CD4-positive, alpha-beta T cell treated with Interleukin-17A for 4 hours (primary cell): ENCODE results near the gene BACH1.

Experiments used
- DNase-seq: peaks from one replicate; pipeline ENCODE4 v3.0.0-alpha.2; 2020; ENCODE audit warnings: mixed read lengths

BACH1 gene

DNA sequence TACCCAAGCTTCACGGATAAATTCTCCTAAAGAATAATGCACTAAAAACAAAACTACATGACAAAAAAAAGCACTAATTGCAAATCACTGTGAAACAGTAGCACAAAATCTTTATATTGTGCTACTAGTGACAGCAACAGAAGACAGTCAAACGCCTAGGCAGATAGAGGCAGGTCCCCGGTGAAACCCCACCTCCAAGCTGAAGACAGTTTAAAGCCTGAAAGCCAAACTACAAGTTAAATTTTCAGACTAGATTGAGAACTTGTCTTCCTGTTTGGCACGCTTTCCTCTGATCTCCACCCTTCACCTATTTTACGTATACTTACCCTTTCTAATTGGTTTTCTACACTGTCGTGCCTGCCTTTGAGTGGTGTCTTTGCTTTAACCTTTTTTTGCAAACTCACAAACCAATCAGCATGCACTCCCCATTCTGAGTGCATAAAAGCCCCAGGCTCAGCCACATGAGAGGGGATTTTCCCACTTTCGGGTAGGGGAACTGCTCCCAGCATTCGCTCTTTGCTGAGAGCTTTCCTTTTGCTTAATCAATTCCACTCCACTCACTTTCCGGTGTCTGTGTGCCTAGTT, 3.6 kb upstream of the BACH1 start:
- DNase-seq: peak; percentile 57

DNA sequence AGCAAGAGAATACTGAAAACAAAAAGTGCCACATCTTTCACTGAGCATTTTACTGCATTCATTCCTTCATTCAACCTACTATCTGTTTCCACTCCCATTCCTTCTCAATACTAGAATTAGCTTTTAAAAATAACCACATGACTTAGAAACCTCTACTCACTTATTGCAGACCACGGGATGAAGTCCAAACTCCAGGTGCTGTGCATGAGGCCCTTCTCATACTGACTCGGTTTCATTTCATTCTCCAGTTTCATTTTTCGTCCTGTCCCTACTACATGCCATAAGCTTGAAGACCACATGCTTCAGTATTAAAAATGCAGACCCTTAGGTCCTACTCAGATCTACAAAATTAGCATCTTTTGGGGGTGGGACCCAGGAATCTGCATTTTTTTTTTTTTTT, 2.3 kb upstream of the BACH1 start:
- no peak for DNase-seq

DNA sequence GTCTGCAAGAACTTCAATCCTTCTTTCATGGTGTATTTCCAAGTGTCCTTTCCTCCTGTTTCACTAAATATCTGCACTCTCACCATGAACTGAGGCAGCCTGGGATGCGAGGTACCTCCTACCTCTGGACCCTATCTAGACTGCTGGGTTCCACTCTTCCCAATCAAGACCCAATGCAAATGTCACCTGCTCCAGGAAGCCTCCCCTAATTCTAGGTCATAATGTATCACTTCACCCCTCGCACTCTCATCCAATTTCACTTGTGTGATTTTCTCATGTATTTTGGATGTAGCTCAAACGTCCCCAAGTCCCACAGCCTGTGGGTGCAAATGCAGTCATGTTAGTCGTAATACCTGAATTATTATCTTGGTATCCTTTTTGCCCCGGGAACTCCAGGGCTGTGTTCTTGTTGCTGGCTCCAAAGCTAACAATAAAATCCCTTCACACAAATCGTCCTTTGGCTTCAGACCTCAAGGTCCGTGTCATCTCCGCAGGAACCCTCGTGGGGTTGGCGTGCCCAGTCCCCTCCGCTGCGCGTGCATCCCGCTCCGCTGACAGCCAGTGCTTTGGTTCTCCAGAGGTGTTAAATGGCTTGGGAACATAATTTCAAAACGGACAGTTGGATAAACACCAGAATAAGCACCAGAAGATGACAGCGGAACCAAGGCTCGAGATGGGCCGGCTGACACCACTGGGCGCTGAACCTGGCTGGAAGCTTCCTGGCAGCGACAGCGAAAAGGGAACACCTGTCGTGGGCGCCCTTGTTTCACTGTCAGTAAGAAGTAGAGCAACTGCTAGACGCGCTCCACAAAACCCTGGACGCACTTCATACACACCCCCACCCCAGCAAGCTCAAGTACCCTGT, 1.0 kb upstream of the BACH1 start:
- DNase-seq: peak; percentile 31

DNA sequence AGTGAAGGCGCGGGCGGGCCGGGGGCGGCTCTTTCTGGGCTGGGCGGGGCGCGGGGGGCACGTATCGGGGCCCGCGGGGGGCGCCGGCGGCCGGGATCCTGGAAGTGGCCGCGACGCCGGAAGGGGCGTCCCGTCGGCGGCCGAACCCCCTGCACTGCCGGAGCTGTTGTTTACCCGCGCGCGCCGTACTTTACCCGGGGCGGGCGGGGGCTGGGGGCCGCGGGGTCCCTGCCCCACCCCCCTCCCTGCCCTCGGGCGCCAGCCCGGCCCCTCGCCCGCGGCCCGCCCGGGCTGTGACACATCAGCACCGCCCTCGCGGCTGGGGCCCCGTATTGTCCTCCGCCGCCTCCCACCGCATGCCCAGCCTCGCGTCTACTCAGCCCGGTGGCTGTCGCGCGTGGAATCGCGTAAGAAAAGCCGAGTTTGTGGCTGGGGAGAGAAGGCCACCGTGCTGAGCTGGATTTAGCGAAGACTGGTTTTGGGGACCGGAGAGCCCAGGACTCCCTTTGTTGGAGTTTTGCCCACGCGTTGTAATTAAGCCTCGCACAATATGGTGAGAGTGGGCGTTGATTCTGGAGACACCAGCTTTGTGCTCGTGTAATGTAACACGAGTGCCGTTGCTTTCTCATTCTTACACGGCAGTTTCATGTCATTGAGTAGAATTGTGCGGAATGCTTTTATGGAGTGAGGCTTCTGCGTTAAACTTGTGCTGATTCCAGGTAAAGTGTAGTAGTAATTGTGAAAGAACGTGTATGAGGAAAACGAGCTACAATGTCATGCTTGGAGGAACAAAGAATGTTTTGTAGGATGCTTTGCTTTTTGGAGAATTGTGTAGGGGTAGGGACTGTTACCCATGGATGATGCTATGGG, 559 bp downstream of the BACH1 start:
- peak; percentile 79 for DNase-seq

DNA sequence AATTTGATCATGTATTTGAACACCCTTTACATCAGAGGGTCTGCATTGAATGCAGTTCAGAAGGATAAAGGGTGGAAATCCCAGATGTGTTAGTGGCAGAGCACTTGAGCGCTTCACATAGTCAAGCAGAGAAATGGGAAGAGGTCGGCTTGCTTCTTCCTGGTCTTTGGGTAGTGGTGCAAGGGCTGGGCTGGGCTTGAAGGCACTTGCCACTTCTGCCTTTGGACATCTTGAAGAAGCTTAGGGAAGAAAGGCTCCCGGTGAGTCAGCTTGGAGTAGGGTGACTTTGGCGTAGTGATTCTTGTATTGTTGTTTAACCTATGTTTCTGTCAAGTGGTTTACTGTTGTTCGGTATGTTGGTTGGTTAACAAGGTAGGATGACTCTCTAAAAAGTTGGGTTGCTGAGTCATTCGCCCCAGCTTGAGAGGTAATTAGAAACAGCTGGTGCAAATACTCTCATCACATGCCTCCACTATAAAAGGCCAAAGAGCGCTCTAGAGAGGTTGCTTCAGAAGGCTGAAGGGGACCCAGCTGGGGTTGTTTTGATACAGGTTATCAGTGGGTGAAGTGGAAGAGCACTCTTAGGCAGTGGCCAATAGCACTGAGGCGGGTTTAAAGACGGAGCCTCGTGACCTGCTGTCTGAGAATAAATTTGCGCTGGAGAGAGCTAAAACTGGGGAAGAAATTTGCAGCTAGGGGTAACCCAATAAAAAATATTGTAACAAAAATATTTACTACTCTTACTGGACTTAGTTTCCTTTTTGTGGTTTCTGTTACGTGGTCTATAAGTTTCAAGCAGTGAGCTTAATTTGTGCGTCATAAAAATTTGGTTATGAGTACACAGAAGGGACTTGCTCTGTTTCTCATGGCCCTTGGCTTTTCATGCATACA, 1.4 kb downstream of the BACH1 start:
- peak; percentile 58 for DNase-seq

DNA sequence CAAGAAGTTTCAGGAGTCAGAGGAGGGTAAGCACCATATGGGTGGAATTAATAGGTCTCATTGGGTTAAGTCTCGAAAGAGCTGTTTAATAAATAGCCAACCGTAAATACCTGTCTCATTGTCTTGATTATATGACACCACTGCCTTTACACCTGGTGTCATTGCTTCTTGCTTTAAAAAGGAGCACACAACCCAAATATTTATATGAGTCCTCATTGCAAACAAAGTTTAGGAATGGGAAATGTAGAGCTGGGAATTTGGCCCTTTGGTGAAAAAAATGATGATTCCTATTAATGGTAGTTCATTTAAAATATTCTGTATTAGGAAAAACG, 2.1 kb downstream of the BACH1 start:
- DNase-seq: no peak

DNA sequence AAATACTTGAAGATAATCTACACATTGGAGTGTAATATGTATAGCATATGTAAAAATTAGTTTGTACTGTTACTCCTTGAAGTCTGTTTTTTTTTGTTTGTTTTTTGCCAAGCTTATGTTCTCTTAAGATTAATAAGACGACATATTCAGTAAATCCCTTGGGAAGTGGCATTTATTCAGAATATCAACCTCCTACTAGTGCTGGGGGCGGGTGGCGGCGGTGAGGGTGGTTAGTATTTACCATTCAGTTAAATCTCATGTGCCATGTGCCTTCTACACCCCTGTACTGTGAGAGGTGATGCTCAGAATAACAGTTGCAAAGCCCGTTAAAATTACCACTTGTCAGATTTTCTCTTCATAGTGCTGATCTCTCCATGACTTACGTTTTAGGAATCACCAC, 3.0 kb downstream of the BACH1 start:
- DNase-seq: no peak

DNA sequence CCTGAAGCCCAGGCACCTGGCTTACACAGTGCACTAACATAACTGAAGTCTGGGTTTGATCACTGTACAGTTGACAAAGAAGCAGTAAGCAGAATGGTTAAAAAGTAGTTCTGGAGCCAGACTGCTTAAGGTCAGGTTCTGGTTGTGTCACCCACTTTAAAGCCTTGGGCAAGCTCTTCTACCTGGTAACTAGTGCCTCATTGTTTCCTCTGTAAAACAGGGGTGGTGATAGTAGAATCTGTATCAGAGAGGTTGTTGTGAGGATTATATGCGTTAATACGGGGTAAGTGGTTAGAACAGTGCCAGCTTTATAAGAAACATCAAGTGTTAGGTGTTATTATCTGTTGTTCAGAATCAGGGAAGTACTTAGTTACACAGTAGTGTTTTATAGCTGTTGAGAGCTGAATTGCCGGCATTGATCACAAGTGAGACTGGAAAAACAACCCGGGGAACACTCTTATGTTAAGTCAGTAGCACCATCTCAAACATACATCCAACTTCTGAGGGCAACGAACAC, 3.7 kb downstream of the BACH1 start:
- DNase-seq: no peak

DNA sequence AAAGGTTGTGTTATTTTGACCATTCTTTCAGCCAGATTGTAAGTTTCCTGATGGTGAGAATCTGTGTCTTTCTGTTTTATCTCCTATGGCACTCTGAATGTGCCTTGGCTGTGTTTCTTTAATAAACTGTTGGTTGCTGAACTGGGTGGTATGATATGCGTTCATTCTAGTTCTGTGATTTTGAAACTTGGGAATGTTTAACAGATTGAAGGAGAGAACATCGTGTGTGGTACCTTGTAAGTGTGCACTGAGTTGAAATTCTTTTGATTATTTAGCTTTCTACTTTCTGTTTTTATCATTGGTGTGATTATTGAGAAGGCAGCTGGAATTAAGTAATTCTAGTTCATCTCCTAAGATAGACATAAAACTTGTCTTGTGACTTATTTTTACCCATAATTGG, 4.6 kb downstream of the BACH1 start:
- no peak for DNase-seq

DNA sequence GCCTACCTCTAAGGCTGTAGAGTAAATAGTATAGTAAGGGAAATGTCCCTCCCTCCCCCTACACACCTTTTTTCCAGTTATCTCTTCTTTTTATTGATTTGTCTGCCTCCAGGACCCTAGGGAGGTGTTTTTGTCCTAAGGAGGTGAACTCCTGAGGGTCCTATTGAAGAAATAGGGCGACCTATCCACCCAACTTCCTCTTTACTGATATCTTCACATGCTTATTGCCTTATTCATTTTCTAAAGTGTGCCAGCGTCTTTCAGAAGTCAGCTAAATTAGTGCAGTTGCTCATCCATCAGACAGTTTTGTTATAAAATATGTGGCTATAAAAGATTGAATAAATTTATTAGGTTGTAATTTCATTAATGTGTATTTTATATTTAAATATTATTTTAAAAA, 5.9 kb downstream of the BACH1 start:
- DNase-seq: no peak

DNA sequence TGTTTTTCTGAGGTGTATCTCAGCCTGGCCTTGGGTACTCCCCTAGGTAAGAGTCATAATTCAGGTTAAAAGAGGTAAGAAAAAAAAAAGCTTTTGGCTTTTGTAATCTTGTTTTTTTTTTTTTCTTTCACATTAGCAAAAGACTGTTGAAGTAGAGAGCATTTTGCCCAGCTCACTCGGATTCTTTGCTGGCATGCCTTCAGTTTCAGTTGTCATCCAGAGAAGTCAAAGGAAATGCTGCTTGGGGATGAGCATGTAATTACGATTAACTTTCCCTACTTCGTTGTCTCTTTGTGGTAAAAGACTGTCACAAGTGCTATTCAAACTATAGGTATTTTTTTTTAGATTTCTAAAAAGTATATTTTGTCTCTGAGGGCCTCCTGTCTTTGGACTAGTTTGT, 6.3 kb downstream of the BACH1 start:
- no peak for DNase-seq

DNA sequence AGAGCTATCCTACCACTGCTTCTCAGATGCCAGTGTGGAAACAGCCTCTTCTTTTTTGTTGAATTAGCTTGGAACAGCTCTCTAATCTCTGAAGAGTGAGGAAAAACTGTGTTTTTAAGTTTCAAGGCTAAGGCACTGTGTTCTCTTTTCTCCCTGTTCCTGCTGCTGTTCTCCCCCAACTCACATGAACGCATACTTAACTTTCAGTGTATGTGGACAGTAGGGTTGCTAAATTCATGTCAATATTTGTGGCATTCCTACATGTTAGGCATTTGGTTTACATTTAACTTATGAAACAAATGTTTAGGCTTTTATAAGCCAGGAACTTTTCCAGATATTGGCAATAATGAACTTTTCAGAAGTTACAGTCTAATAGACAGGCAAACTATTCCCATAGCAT, 6.8 kb downstream of the BACH1 start:
- no peak for DNase-seq

DNA sequence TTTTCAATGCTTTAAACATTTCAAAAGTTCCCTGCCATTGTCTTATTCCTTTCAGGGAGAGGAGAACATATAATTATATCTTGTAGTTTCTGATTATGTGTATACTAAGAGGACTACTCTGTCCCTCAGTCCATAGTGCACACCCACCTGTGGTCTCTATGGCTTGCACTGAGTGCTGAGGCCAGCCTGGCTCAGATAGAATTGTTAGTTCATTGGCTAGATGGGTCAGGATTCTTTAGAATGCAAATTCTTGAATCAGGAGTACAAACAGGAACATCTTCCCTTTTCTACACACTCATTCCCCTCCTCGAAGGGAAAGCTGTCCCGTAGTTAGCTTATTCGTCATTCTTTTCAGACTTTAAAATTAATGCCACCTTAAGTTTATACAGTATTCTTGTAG, 8.2 kb downstream of the BACH1 start:
- DNase-seq: no peak

DNA sequence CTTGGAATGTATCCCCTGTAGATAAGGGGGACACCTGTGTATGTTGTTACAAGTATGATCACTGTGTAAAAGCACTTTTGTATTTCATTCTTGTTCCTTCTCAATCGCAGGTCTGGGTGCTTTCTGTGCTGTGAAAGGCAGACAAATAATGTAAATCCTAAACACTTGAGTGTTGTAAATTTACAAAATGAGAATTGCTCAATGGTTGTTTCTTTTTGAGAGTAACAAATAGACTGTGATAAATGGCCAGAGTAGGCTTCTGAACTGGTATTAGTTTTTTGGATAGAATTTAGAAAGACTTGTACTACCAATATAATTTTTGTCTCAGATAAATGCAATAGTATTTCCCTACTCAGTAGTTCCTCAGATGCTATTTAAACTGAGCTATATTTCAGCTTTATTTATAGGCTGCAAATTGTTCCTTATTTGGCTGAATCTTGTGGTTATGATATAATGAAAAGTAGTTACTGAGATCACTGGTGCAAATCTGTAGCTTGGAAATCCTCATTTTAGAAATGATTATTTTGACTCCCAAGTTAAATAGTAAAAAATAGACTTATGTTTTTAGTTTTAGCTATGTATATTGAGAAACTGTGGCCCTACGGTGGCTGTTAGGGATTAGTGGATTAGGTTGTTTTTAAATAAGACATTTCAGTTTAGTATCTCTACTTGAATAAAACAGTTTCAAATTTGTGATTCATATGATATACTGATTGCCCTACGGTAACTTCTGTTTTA, 9.2 kb downstream of the BACH1 start:
- no peak for DNase-seq

DNA sequence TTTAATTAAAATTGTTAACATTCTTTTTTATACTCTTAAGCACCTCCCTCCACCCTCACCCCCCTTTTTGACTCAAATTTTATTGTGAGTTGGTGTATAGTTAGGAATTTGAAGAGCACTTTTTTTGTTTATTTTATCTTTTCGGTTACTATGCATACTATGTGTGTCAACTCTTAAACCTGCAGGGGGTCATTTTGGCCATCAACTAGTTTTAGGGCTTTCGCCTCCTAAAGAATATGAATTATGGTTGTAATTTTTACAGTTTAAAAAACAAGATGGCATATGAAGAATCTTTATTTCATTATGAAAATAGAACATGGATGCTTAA, 9.7 kb downstream of the BACH1 start:
- no peak for DNase-seq

DNA sequence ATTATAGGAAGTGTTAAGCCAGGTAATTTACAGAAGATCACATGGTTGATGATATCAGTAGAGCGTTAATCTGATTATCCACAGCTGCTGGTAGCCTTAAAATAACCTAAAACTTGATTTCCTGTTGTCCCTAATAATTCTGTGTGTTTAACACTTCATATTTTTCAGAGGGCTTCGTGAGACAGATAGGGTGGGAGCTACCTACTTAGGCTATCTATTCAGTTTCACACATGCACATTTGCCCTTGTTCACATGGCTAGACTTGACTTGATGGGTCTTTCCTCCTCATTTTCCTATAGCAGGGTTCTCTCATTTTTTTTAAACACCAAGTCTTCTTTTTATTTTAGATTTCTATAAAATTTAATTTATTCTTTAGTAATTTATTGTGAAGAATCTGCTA, 11.0 kb downstream of the BACH1 start:
- no peak for DNase-seq

DNA sequence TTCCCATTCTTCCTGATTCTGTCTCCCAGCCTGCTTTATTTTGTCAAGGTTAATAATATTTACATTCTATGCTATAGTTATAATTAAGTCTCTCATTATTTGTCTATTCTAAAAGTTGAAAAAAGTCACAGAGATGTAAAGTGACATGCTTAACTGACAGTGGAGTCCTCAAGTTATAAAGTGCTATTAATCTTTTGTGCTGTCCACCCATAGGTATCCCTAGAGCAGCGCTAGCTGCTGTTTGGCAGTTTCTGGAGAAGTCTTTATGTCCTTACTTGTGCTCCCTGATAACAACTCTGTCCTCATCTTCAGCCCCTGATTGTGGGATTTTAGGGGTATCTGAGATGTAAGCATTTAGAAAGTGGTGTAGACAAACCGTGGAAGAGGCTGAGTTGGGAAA, 13.1 kb downstream of the BACH1 start:
- DNase-seq: no peak

DNA sequence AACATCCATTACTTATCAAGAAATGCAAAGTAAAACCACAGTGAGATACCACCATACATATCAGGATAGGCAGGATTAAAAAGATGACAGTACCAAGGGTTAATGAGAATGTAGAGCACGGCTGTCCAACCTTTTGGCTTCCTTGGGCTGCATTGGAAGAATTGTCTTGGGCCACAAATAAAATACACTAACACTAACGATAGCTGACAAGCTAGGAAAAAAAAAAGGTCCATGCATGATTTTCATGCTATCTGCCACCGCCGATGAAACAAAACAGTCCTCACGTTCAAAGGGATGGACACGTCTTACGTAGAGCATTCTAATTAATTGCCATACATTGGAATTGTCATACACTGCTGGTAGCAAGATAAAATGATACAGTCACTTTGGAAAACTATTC, 14.3 kb downstream of the BACH1 start:
- no peak for DNase-seq

DNA sequence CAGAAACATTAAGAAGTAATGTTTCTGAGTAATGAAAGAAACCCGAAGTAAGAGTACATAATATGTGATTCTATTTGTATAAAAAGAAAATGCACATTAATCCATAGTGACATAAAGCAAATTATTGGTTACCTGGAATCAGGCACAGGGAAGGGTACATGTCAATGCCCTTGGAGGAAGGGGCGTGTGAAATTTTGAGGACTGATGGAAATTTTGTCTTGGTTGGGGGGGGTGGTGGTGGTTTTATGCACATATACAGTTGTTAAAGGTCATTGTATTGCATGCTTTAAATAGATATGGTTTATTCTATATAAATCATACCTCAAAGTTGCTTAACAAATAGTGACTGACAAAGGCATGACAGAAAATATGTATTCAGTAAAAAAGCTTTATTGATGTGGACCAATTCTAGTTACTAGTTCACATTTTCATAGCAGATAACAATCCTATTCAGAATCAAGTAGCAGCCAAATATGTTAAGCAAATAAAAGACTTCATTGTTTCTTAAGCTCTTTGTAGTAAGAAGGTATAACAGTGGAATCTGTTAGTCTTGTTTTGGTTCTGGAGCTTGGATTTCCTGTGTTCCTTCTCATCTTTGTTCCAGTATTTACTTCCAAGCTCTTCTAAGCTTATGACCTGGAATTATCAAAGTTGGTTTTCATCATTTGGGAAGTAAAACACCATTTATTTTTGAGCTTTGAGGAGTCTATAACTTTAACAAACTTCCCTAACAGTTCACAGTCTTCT, 15.1 kb downstream of the BACH1 start:
- DNase-seq: no peak

DNA sequence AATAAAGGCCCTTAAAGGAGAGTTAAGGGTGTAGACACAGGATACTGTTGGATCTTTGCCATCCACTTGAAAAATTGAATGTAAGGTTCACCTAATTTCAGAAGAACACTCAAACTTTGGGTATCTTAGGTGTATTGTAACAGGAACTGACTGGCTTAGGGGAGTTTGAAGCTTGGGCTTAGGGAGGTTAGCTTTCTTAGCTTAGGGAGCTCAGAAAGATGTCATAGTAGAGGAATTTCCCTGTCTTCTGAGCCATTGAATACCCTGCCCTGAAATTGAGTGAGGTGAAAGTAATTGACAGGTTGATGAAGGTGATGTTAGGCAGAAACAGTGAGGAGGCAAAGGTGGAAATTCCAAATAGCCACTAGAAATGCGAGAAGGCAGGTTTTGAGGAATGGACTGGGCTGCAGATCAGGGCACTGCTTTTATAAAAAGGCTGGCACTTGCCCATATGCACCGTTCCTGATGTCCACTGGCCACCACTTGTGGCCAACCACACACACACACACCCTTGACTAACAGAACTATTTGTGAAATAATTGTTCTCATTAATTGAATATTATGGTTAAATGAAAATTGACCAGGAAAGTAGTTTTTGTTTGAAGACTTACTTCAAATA, 16.5 kb downstream of the BACH1 start:
- no peak for DNase-seq
